Type B pancreatic cell (in vitro differentiated cells): ENCODE measurements around the gene KDM6B. TPM values are rescaled to one million over a fixed set of nuclear protein-coding genes. Genes with fewer than 3 reads are reported as not detected.

Experiments used
- DNase-seq: peaks from one replicate; pipeline ENCODE4 v3.0.0; 2021; ENCODE audit warnings: mixed read lengths; ENCODE audit not compliant: unreplicated experiment; ENCODE audit errors: extremely low spot score
- H3K27ac Mint-ChIP-seq: 2 replicates; pipeline ENCODE4 v1.8.0; 2021; ENCODE audit warnings: mild to moderate bottlenecking, mixed read lengths
- H3K27me3 Mint-ChIP-seq: 2 replicates; pipeline ENCODE4 v1.8.0; 2021; ENCODE audit warnings: mixed read lengths
- H3K36me3 Mint-ChIP-seq: 2 replicates; pipeline ENCODE4 v1.8.0; 2021; ENCODE audit warnings: mixed read lengths
- H3K4me1 Mint-ChIP-seq: one replicate; pipeline ENCODE4 v1.8.0; 2021; ENCODE audit warnings: mixed read lengths; ENCODE audit not compliant: unreplicated experiment
- H3K4me3 Mint-ChIP-seq: 2 replicates; pipeline ENCODE4 v1.8.0; 2021; ENCODE audit warnings: mild to moderate bottlenecking, mixed read lengths
- H3K9me3 Mint-ChIP-seq: 2 replicates; pipeline ENCODE4 v1.8.0; 2021; ENCODE audit warnings: mixed read lengths
- total RNA-seq: library from RNA; stranded (reverse); gene quantifications from 2 replicates; pipeline ENCODE4 v1.2.1, GENCODE V29; 2021; ENCODE audit warnings: low replicate concordance
- TF ChIP-seq, protein P1 (sequence below): fragments of 200-600 bp; sonication (generic); conservative IDR thresholded peaks from 2 replicates; pipeline ENCODE4 v1.5.0; 2021; ENCODE audit warnings: antibody characterized with exemption, mild to moderate bottlenecking

Gene KDM6B
- total RNA-seq, 1 donor from 2014 or later, result 69.1 TPM

DNA sequence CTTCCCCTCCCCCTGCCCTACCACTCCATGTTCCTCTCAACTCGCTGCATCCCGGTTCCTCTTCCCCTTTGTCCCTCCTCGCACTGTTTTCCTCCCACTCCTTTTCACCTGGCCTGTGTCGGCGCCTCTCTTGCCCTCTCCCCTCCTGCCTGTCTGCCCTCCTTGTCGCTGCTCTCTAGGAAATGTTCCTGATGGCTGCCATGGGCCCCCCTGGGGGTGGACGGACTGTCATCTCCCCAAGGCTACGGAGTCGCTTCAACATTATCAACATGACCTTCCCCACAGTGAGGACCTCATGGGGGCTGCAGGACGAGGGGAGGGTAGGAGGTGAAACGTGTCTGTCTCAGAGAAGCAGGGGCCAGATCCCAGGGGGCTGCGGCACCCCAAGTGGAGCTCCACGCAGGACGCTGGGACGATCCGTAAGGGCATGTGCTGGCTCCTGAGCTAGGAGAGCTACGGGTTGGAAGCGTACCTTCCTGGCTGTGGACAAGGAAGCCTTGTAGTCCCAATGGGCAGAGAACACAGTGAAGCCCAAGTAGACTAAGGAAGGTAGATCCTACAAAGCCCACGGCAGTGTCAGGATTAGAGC, 39.8 kb upstream of the KDM6B start:
- Mint-ChIP-seq H3K4me3 (no peak overlapping the region), H3K36me3 (no peaks in the 10 kb centered on the region), H3K27me3 (peaks cover 11% of the 10 kb centered on the region), H3K4me1 (no peaks in the 10 kb centered on the region), H3K27ac (no peak overlapping the region), H3K9me3 (no peaks in the 10 kb centered on the region)
- TF ChIP-seq, protein P1, sequence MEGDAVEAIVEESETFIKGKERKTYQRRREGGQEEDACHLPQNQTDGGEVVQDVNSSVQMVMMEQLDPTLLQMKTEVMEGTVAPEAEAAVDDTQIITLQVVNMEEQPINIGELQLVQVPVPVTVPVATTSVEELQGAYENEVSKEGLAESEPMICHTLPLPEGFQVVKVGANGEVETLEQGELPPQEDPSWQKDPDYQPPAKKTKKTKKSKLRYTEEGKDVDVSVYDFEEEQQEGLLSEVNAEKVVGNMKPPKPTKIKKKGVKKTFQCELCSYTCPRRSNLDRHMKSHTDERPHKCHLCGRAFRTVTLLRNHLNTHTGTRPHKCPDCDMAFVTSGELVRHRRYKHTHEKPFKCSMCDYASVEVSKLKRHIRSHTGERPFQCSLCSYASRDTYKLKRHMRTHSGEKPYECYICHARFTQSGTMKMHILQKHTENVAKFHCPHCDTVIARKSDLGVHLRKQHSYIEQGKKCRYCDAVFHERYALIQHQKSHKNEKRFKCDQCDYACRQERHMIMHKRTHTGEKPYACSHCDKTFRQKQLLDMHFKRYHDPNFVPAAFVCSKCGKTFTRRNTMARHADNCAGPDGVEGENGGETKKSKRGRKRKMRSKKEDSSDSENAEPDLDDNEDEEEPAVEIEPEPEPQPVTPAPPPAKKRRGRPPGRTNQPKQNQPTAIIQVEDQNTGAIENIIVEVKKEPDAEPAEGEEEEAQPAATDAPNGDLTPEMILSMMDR, result no peak
- DNase-seq, result no peak

DNA sequence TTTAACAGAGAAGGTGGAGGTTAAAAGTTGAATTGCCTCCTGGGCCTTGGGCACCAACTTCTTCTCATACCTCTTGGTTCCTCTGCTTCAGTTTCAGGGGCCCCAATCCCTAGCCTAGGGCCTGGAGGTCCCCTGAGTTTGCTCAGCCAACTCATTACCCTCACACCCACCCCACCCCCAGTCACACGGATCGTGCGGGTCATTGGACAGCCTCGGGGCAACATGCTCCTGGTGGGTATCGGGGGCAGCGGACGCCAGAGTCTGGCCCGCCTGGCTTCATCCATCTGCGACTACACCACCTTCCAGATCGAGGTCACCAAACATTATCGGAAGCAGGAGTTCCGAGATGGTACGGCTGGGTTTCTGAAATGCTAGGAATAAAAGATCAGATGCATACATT, 36.0 kb upstream of the KDM6B start:
- peaks cover 18% of the 10 kb centered on the region for H3K27me3 Mint-ChIP-seq
- no peaks in the 10 kb centered on the region for H3K36me3 Mint-ChIP-seq
- DNase-seq, result no peak
- H3K4me3 Mint-ChIP-seq, result no peak overlapping the region
- H3K9me3 Mint-ChIP-seq, result no peaks in the 10 kb centered on the region
- no peak overlapping the region for H3K27ac Mint-ChIP-seq
- H3K4me1 Mint-ChIP-seq, result no peaks in the 10 kb centered on the region
- TF ChIP-seq, protein P1, result no peak

DNA sequence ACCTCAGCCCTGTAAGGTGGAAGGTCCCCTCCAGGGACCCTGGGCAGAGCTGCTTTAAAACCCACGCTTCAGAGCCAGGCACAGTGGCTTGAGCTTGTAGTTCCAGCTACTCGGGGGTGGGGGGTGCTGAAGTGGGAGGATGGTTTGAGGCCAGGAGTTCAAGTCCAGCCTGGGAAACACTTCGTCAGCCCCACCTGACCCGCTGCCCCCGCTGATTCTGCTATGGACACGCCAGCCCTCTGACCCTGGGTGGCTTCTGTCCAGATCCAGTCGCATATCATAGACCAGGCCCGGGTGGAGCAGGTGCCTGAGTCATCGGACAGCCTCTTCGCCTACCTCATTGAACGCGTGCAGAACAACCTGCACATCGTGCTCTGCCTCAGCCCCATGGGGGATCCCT, 35.2 kb upstream of the KDM6B start:
- Mint-ChIP-seq H3K9me3 (no peaks in the 10 kb centered on the region), H3K4me1 (peaks cover 2% of the 10 kb centered on the region), H3K36me3 (no peaks in the 10 kb centered on the region), H3K4me3 (no peak overlapping the region), H3K27ac (no peak overlapping the region), H3K27me3 (peaks cover 15% of the 10 kb centered on the region)
- TF ChIP-seq, protein P1, result no peak
- DNase-seq, result no peak

DNA sequence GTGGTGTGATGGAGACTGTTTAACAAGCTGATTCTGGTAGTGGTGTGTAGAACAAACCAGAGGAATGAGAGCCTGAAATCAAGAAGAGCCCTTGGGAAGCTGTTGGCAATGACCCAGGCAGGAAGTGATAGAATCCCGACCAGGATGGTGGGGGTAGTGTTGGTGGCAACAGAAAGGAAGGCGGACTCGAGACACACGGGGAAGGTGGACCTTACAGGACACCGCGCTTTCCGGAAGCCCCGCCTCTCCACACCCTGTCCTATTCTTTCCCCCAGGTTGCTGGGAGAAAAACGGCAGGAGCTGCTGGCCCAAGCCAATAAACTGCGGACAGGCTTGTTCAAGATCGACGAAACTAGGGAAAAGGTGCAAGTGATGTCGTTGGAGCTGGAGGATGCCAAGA, 30.0 kb upstream of the KDM6B start:
- Mint-ChIP-seq H3K27ac (no peak overlapping the region), H3K4me3 (no peak overlapping the region), H3K9me3 (no peaks in the 10 kb centered on the region), H3K36me3 (no peaks in the 10 kb centered on the region), H3K4me1 (peaks cover 5% of the 10 kb centered on the region), H3K27me3 (peaks cover 21% of the 10 kb centered on the region)
- DNase-seq, result no peak
- TF ChIP-seq, protein P1, result no peak

DNA sequence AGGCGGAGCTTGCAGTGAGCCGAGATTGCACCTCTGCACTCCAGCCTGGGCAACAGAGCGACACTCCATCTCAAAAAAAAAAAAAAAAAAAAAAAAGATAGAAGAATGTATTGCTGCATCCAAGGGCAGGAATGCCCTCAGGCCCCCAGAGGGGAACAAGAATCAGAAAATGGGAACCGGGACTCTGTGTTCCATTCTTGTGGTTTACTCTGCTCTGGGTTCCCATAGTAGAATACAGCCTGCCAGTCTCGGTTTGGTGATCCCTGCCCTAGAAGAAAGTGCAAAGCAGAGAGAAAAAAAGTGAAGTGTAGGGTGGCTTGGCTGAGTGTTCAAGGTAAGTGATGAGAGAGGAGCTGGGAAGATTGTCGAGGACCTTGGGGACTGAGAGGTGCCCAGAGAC, 27.4 kb upstream of the KDM6B start:
- TF ChIP-seq, protein P1, result no peak
- no peaks in the 10 kb centered on the region for H3K9me3 Mint-ChIP-seq
- peaks cover 30% of the 10 kb centered on the region for H3K27me3 Mint-ChIP-seq
- H3K4me3 Mint-ChIP-seq, result no peak overlapping the region
- H3K36me3 Mint-ChIP-seq, result no peaks in the 10 kb centered on the region
- DNase-seq, result no peak
- H3K27ac Mint-ChIP-seq, result no peak overlapping the region
- H3K4me1 Mint-ChIP-seq, result peaks cover 5% of the 10 kb centered on the region

DNA sequence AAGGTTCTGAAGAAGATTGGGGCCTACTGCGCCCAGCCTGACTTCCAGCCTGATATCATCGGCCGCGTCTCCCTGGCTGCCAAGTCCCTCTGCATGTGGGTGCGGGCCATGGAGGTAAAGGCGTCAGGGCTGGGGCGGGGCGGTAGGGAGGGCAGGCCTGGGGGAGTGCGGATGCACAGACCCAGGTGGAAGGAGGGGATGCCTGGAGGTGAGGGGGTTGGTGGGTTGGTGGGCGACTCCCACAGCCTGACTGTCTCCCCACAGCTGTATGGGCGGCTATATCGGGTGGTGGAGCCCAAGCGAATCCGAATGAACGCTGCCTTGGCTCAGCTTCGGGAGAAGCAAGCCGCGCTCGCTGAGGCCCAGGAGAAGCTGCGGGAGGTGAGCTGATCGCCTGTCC, 26.8 kb upstream of the KDM6B start:
- TF ChIP-seq, protein P1, result no peak
- H3K9me3 Mint-ChIP-seq, result no peaks in the 10 kb centered on the region
- H3K27ac Mint-ChIP-seq, result no peak overlapping the region
- no peak overlapping the region for H3K4me3 Mint-ChIP-seq
- DNase-seq, result no peak
- no peaks in the 10 kb centered on the region for H3K36me3 Mint-ChIP-seq
- peaks cover 5% of the 10 kb centered on the region for H3K4me1 Mint-ChIP-seq
- peaks cover 24% of the 10 kb centered on the region for H3K27me3 Mint-ChIP-seq
